Activated CD4-positive, alpha-beta T cell treated with anti-CD3 and anti-CD28 coated beads, Interleukin-2, amount 50 U/mL, for 16 hours (primary cell): ENCODE results near the gene GPR137.
"Not testable (repeated sequence)": the region's sequence is repeated elsewhere in the genome, so short reads cannot be mapped to it uniquely, and the experiment has no call there.

Source experiments
- DNase-seq: peaks from one replicate; pipeline ENCODE4 v3.0.0-alpha.2; 2020

The GPR137 gene

DNA sequence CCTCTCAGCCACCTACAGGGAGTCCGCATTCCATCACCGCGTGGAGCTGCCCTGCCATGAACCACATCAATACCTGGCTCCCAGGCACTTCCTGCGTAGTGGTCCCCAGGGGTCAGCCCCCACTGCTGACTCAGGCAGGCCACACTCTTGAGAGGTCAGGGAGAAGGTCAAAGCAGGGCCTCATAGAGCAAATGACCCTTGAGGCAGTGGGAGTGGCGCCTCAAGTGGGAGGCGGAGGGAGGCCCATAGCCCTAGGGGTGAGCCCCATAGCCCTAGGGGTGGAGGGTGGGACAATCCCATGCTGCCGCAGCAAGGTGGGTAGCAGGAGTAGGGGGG is 37.2 kb downstream of the GPR137 start:
- DNase-seq = no peak

DNA sequence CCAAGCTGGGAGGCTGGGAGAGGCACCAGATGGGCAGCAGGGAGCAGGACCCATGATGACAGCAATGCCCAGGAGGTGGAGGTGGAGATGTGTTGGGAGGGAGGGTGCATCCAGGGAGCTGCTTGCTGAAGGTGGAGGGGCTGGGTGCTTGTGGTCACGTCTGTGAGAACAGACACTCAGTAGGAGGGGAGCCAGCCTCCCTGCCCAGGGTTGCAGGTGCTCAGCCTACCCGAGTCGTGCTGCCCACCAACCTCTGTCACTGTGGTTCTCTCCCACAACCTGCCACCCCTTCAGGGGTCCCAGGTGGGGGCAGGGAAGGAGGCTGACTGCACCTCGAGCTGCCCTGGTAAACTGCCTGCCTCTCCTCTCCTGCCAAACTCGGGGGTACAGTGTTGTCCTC is 37.7 kb downstream of the GPR137 start:
- no peak for DNase-seq

GRCh38 chr11:64323984-64324383 is 38.3 kb downstream of the GPR137 start:
- not testable (repeated sequence) for DNase-seq

DNA sequence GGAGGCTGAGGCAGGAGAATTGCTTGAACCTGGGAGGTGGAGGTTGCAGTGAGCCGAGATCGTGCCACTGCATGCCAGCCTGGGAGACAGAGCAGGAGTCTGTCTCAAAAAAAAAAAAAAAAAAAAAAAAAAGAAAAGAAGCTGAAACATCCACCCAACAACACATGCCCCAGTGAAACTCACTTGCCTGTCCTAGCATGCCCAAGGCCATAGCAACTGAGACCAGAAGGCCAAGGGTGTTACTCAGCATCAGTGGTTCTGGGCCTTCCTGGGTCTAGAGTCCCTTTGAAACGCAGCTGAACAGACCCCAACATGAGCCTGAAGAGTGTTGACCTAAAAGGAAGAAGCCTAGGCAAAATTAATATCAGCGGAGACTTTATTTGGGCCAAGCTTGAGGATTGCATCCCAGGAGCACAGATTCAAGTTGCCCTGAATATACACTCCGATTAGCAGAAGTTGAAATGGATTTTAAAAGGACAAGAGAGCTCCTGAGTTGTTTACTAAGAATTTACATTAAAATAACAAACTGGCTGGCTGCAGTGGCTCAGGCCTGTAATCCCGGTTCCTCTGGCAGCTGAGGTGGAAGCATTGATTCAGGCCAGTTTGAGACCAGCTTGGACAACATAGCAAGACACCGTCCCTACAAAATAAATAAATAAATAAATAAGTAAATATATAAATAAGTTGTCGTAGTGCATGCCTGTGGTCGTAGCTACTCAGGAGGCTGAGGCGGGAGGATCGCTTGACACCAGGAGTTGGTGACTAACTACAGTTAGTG is 39.2 kb downstream of the GPR137 start:
- no peak for DNase-seq

GRCh38 chr11:64327375-64327774 is 41.7 kb downstream of the GPR137 start:
- no peak for DNase-seq

DNA sequence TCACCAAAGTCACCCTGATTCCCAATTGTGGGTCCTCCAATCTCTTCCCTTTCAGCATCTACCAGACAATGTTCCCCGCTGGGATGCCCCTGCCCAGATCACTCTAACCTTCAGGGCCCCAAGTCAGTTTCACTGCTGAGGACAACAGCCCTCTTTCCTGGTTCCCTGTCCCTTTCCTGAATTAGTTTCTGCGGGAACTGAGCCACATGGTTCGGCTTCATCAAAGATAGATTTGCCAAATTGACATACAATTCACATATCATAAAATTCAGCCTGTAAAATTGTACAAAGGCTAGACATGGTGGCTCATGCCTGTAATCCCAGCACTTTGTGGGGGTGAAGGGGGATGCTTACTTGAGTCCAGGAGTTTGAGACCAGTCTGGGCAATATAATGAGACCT is 42.3 kb downstream of the GPR137 start:
- no peak for DNase-seq

- DNase-seq = no peak
Observed at GRCh38 chr11:64330888-64331287, 45.2 kb downstream of the GPR137 start.

GRCh38 chr11:64331569-64332371 is 46.1 kb downstream of the GPR137 start:
- peak; percentile 94 for DNase-seq

DNA sequence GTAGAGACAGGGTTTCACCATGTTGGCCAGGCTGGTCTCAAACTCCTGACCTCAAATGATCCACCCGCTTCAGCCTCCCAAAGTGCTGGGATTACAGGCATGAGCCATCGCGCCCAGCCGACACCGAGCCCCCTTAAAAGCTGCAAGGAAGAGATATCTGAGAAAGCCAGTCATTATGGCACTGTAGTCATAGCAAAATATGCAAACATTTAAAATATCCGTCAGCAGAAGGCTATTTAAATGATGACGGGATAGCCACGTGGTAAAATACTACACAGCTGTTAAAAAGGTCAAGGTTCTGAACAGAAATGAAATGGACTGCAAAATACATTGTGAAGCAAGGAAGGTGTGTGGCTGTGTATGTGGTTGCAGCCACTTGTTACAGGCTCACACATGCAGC is 47.9 kb downstream of the GPR137 start:
- no peak for DNase-seq

DNA sequence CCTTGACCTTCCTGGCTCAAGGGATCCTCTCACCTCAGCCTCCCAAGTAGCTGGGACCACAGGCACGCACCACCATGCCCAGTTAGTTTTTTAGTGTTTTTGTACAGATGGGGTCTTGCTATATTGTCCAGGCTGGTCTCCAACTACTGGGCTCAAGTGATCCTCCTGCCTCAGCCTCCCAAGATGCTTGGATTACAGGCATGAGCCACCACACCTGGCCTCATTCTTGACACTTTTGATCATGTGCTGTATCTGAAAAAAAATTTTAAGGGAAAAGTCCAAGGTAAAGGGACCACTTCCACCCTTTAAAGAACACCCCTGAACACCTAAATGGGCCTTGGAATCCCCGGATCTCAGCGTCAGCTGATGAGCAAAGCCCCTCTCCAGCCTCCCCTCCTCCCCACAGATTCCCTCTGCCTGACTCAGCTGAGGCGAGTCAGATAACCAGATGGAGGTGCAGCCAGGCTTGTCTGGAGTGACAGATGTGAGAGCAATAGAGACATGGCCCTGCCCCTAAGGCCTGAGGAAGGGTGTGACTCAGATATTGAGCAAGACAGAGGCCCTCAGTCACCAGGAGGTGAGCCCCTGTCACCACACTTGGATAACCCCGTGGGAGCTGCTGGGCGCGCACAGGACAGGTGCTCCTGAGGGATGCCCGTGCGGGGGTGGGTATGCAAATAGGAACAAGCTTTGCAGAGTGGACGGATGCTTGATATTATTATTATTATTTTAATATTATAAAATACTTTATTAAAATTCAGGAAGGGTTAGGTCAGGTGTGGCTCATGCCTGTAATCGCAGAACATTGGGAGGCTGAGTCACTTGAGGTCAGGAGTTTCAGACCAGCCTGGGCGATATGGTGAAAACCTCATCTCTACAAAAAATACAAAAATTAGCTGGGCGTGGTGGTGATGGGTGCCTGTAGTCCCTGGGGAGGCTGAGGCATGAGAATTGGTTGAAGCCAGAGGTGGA is 49.4 kb downstream of the GPR137 start:
- DNase-seq = peak; percentile 74

DNA sequence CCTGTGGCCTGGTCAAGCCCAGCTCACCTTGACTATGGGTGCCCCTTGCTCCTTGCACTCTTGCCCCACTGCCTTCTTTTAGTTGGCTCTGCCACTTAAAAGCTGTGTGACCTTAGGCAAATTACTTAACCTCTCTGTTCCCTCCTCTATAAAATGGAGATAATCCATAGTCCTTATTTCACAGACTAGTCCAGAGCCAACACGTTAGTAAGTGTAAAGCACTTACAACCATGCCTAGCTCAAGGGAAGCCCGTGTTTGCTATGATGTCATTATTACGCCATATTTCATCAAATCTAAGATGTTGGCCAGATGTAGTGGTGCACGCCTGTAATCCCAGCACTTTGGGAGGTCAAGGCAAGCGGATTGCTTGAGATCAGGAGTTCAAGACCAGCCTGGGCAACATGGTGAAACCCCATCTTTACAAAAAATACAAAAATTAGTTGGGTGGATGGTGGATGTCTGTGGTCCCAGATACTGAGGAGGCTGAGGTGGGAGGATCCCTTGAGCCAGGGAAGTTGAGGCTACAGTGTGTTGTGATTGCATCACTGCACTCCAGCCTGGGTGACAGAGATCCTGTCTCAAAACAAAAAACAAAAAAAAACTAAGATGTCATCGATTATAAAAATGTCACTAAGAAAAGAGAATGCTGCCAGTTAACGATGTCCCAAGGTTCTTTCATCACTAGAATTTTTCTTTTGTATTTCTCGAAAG is 52.0 kb downstream of the GPR137 start:
- no peak for DNase-seq

GRCh38 chr11:64338716-64339115 is 53.1 kb downstream of the GPR137 start:
- DNase-seq = no peak
